Measurements from ENCODE around the gene SP2. TPM values are rescaled to one million over a fixed set of nuclear protein-coding genes. Genes with fewer than 3 reads are reported as not detected.

Gene SP2
- total and polyA plus RNA-seq, 2 of the 13 experiments (the other 11 are each of a cell fraction or from before 2014, with no cell fraction given) = 1.4 to 4.8 TPM

- TF ChIP-seq TFE3 (CRISPR knock-in tag; IDR thresholded peaks at IDR 0.05) (peak; percentile 62), RARA (CRISPR knock-in tag; IDR thresholded peaks at IDR 0.05) (peak; percentile 89), MNT (IDR thresholded peaks at IDR 0.05) (peak; percentile 60), BHLHE40 (IDR thresholded peaks at IDR 0.05; ENCODE audit: low read length) (peak; percentile 41; the same call in 1 of the 2 replicates), ZNF574 (CRISPR knock-in tag; IDR thresholded peaks at IDR 0.05) (peak; percentile 45), RBM39 (IDR thresholded peaks at IDR 0.05; ENCODE audit: low read depth, low read length, poor library complexity, severe bottlenecking) (peak; percentile 4), HMGXB4 (CRISPR knock-in tag; IDR thresholded peaks at IDR 0.05; ENCODE audit: borderline replicate concordance in 1 of 2, low read depth in 1 of 2) (0 out of 4 replicates have a peak, but pooled peaks of 1 of the 2 experiments have one; percentile 1), ZNF557 (CRISPR knock-in tag; IDR thresholded peaks at IDR 0.05) (peak; percentile 81; the same call in 1 of the 2 replicates), ELF3 (CRISPR knock-in tag; IDR thresholded peaks at IDR 0.05) (peak; percentile 55; the same call in 1 of the 2 replicates), POLR2A (IDR thresholded peaks at IDR 0.05; ENCODE audit: insufficient read depth in 1 of 2, low read depth in 2 of 2, low read length in 2 of 2) (peak in 1 of 2 experiments; percentile 45; a peak in 1 of 4 replicates), SALL1 (CRISPR knock-in tag; IDR thresholded peaks at IDR 0.05) (peak; percentile 73), JUND (CRISPR knock-in tag; IDR thresholded peaks at IDR 0.05) (peak; percentile 60; the same call in 1 of the 2 replicates), ZNF274 (CRISPR knock-in tag; IDR thresholded peaks at IDR 0.05) (0 out of 2 replicates have a peak, but pooled peaks have one; percentile 48), ZBTB8A (CRISPR knock-in tag; IDR thresholded peaks at IDR 0.05; ENCODE audit: borderline replicate concordance, low read depth) (no peak), CEBPB (IDR thresholded peaks at IDR 0.05; ENCODE audit: borderline replicate concordance, low read depth, low read length) (no peak), HNRNPK (IDR thresholded peaks at IDR 0.05; ENCODE audit: low read depth, low read length, poor library complexity, severe bottlenecking) (no peak), HNRNPLL (IDR thresholded peaks at IDR 0.05; ENCODE audit: low read depth, low read length, poor library complexity, severe bottlenecking) (no peak), ZNF670 (CRISPR knock-in tag; IDR thresholded peaks at IDR 0.05; ENCODE audit: borderline replicate concordance) (peak; percentile 74; the same call in 1 of the 2 replicates), ZBTB7B (CRISPR knock-in tag; IDR thresholded peaks at IDR 0.05) (peak; percentile 75), AGO2 (optimal IDR thresholded peaks at IDR 0.05; ENCODE audit: low read depth, low read length) (no peak), TEAD3 (CRISPR knock-in tag; optimal IDR thresholded peaks at IDR 0.05; ENCODE audit: borderline replicate concordance) (peak; percentile 26), MATR3 (CRISPR knock-in tag; IDR thresholded peaks at IDR 0.05) (no peak)
These were observed 52.7 kb downstream of the SP2 start (continued) for GRCh38 chr17:47948706-47949196.

All from HepG2 (cell line).